ENCODE data around the gene NLRC4.

Gene NLRC4

GRCh38 chr2:32248299-32248698 is 16.4 kb downstream of the NLRC4 start:
- in situ Hi-C loops (cut with MboI; ENCODE audit: low sequenced_read_pairs, unreplicated experiment): no loop called here
- DNase-seq (ENCODE audit: low spot score): no peak
- TF ChIP-seq, protein P1, sequence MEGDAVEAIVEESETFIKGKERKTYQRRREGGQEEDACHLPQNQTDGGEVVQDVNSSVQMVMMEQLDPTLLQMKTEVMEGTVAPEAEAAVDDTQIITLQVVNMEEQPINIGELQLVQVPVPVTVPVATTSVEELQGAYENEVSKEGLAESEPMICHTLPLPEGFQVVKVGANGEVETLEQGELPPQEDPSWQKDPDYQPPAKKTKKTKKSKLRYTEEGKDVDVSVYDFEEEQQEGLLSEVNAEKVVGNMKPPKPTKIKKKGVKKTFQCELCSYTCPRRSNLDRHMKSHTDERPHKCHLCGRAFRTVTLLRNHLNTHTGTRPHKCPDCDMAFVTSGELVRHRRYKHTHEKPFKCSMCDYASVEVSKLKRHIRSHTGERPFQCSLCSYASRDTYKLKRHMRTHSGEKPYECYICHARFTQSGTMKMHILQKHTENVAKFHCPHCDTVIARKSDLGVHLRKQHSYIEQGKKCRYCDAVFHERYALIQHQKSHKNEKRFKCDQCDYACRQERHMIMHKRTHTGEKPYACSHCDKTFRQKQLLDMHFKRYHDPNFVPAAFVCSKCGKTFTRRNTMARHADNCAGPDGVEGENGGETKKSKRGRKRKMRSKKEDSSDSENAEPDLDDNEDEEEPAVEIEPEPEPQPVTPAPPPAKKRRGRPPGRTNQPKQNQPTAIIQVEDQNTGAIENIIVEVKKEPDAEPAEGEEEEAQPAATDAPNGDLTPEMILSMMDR (IDR thresholded peaks at IDR 0.05; ENCODE audit: borderline replicate concordance, control extremely low read depth, extremely low read depth, insufficient read depth, missing control alignments): no peak

- no peak for DNase-seq (ENCODE audit: low spot score)
- TF ChIP-seq, protein P1 (IDR thresholded peaks at IDR 0.05; ENCODE audit: borderline replicate concordance, control extremely low read depth, extremely low read depth, insufficient read depth, missing control alignments): no peak
- in situ Hi-C loops (cut with MboI; ENCODE audit: low sequenced_read_pairs, unreplicated experiment): no loop called here
These were observed 17.8 kb downstream of the NLRC4 start for GRCh38 chr2:32246911-32247310.

- DNase-seq (ENCODE audit: low spot score): no peak
- TF ChIP-seq, protein P1 (IDR thresholded peaks at IDR 0.05; ENCODE audit: borderline replicate concordance, control extremely low read depth, extremely low read depth, insufficient read depth, missing control alignments): no peak
- in situ Hi-C loops (cut with MboI; ENCODE audit: low sequenced_read_pairs, unreplicated experiment): no loop called here
These were observed 22.4 kb downstream of the NLRC4 start for GRCh38 chr2:32242331-32242730.

- in situ Hi-C loops (cut with MboI; ENCODE audit: low sequenced_read_pairs, unreplicated experiment): no loop called here
These were observed 26.7 kb downstream of the NLRC4 start for GRCh38 chr2:32237996-32238395.

DNA sequence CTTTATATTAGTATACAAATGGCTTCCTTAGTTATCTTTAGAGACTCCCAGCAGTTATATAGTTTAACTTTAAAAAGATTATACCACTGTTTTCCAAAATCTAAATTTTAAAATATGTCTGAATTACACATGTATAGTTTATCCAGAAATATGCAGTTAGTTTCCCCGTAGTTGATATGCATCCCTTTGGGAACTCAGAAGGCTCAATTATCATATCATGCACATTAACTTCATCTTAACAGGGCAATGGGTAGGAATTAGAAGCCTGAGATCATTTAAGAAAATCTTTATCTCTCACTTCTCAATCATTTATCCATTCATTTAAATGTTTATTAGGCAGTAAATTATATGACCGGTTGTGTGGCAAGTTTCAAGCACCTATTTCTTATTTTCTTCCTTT is 27.2 kb downstream of the NLRC4 start:
- TF ChIP-seq, protein P1 (IDR thresholded peaks at IDR 0.05; ENCODE audit: borderline replicate concordance, control extremely low read depth, extremely low read depth, insufficient read depth, missing control alignments): no peak
- in situ Hi-C loops (cut with MboI; ENCODE audit: low sequenced_read_pairs, unreplicated experiment): no loop called here
- no peak for DNase-seq (ENCODE audit: low spot score)

More at GRCh38 chr2:32237996-32238395, 26.7 kb downstream of the NLRC4 start:
- TF ChIP-seq, protein P1 (IDR thresholded peaks at IDR 0.05; ENCODE audit: borderline replicate concordance, control extremely low read depth, extremely low read depth, insufficient read depth, missing control alignments): no peak
- no peak for DNase-seq (ENCODE audit: low spot score)

DNA sequence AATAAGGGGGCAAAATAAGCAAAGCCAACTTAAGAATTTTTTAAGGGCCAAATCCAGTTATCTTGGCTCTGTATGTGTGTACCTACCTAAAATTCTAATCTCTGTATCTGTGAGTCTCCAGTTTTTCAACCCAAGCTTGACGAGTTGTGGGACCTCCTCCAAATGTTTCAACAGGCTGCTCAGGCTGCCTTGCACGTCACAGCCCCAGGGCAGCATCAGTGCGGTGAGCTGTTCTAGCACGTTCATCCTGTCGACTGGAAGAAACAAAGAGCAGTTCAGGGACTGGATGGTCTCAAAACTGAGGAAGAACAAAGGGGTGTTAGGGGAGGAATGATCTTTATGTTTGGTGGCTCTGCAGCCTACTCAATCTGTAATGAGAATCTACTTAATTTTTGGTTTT is 29.4 kb downstream of the NLRC4 start:
- TF ChIP-seq, protein P1 (IDR thresholded peaks at IDR 0.05; ENCODE audit: borderline replicate concordance, control extremely low read depth, extremely low read depth, insufficient read depth, missing control alignments): no peak
- in situ Hi-C loops (cut with MboI; ENCODE audit: low sequenced_read_pairs, unreplicated experiment): no loop called here

DNA sequence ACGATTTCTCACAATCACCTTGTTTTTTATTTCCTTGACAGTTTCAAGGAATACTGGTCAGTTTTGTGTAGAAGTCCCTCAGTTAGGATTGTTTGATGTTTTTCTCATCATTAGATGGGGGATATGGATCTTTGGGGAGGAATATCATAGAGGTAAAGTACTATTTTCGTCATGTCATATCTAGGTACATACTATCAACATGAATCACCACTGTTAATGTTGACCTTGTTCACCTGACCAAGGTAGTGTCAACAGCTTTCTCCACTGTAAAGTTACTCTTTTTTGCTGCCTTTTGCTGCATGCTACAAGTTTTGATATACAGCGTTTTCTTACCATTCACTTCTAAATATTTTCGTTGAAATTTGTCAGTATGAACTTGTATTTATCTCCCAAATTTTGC is 32.7 kb downstream of the NLRC4 start:
- in situ Hi-C loops (cut with MboI; ENCODE audit: low sequenced_read_pairs, unreplicated experiment): no loop called here
- DNase-seq (ENCODE audit: low spot score): no peak
- TF ChIP-seq, protein P1 (IDR thresholded peaks at IDR 0.05; ENCODE audit: borderline replicate concordance, control extremely low read depth, extremely low read depth, insufficient read depth, missing control alignments): no peak

More for the DNA sequence above, 29.4 kb downstream of the NLRC4 start:
- DNase-seq (ENCODE audit: low spot score): no peak
